DMS 273 treated with DMSO at 0.1 percent for 48 hours (cell line): Measurements from ENCODE around the gene ASB13.
A peak's percentile ranks its signal among the peaks of the same experiment; 100 is the strongest.

Source experiments
- DNase-seq: peaks from one replicate; lab custom pipeline; 2025; lab: John Stamatoyannopoulos, UW

Gene ASB13

GRCh38 chr10:5647507-5648240 lies 18.7 kb downstream of the ASB13 start:
- DNase-seq, result no peak

GRCh38 chr10:5645944-5646617 lies 20.3 kb downstream of the ASB13 start:
- DNase-seq, result no peak

GRCh38 chr10:5645375-5645774 lies 21.0 kb downstream of the ASB13 start:
- DNase-seq, result no peak

GRCh38 chr10:5644930-5645329 lies 21.5 kb downstream of the ASB13 start:
- DNase-seq, result no peak

GRCh38 chr10:5643346-5644067 lies 22.9 kb downstream of the ASB13 start:
- no peak for DNase-seq

GRCh38 chr10:5641501-5641900 lies 24.9 kb downstream of the ASB13 start:
- DNase-seq, result no peak

- no peak for DNase-seq
Observed at GRCh38 chr10:5640501-5640900, 25.9 kb downstream of the ASB13 start.

GRCh38 chr10:5640036-5640435 lies 26.4 kb downstream of the ASB13 start:
- no peak for DNase-seq

- DNase-seq, result no peak
Observed at GRCh38 chr10:5639066-5639465, 27.3 kb downstream of the ASB13 start.

GRCh38 chr10:5638494-5638893 lies 27.9 kb downstream of the ASB13 start:
- DNase-seq, result no peak

GRCh38 chr10:5634918-5635317 lies 31.5 kb downstream of the ASB13 start:
- no peak for DNase-seq

- DNase-seq, result no peak
Observed at GRCh38 chr10:5633166-5633749, 33.1 kb downstream of the ASB13 start.

GRCh38 chr10:5632446-5632845 lies 33.9 kb downstream of the ASB13 start:
- DNase-seq, result no peak

GRCh38 chr10:5631936-5632335 lies 34.5 kb downstream of the ASB13 start:
- no peak for DNase-seq

- DNase-seq, result no peak
Observed at GRCh38 chr10:5630112-5630436, 36.3 kb downstream of the ASB13 start.

GRCh38 chr10:5629303-5630111 lies 36.9 kb downstream of the ASB13 start:
- DNase-seq, result peak; percentile 16

- no peak for DNase-seq
Observed at GRCh38 chr10:5628451-5629302, 37.7 kb downstream of the ASB13 start.

GRCh38 chr10:5627486-5628044 lies 38.8 kb downstream of the ASB13 start:
- no peak for DNase-seq

- DNase-seq, result no peak
Observed at GRCh38 chr10:5625992-5626777, 40.2 kb downstream of the ASB13 start.

- DNase-seq, result no peak
Observed at GRCh38 chr10:5624701-5625100, 41.7 kb downstream of the ASB13 start.
